HCT116 (cell line): ENCODE results near the gene CACNB1.

Experiments used
- ELF1 ChIP-seq: IDR thresholded peaks from 2 replicates; pipeline ENCODE4 v1.6.1; 2012; ENCODE audit warnings: low read depth, borderline replicate concordance
- EZH2 ChIP-seq: fragments of 200-600 bp; sonication (generic); IDR thresholded peaks from 2 replicates; pipeline ENCODE4 v1.6.1; 2017; ENCODE audit warnings: antibody characterized with exemption, mixed run types
- EZH2phosphoT487 ChIP-seq: fragments of 200-600 bp; IDR thresholded peaks from 2 replicates; pipeline ENCODE4 v1.6.1; 2018; ENCODE audit warnings: antibody characterized with exemption, borderline replicate concordance
- POLR2A ChIP-seq: IDR thresholded peaks from 2 replicates; pipeline ENCODE4 v1.7.0; 2011; ENCODE audit warnings: borderline replicate concordance; ENCODE audit not compliant: insufficient read depth, insufficient read length; ENCODE audit errors: extremely low read depth
- POLR2AphosphoS5 ChIP-seq: IDR thresholded peaks from 2 replicates; pipeline ENCODE4 v1.6.1; 2011; ENCODE audit warnings: mild to moderate bottlenecking, low read depth, low read length, moderate library complexity
- RAD21 ChIP-seq: IDR thresholded peaks from 2 replicates; pipeline ENCODE4 v1.6.1; 2012; ENCODE audit warnings: low read depth, mild to moderate bottlenecking
- REST ChIP-seq: IDR thresholded peaks from 2 replicates; pipeline ENCODE4 v1.6.1; 2012; ENCODE audit warnings: low read depth
- SP1 ChIP-seq: IDR thresholded peaks from 2 replicates; pipeline ENCODE4 v1.6.1; 2012; ENCODE audit warnings: low read depth
- SRF ChIP-seq: IDR thresholded peaks from 2 replicates; pipeline ENCODE4 v1.6.1; 2012; ENCODE audit warnings: low read depth
- TF ChIP-seq, protein P1 (sequence below), 3 experiments: fragments of 200-600 bp in 1 of 3; sonication (generic) in 1 of 3; IDR thresholded peaks in 2 of 3; conservative IDR thresholded peaks in 1 of 3; 2 replicates each; pipeline ENCODE4 v1.5.1; 2012 to 2017; ENCODE audit warnings: low read depth in 2 of 3, low read length in 2 of 3, antibody characterized with exemption in 1 of 3, borderline replicate concordance in 1 of 3, control low read depth in 1 of 3, mild to moderate bottlenecking in 1 of 3, mixed read lengths in 1 of 3, mixed run types in 1 of 3, moderate library complexity in 1 of 3; ENCODE audit not compliant: insufficient read depth in 1 of 3
- TF ChIP-seq, protein P2 (sequence below): IDR thresholded peaks from 2 replicates; pipeline ENCODE4 v1.6.1; 2011; ENCODE audit warnings: mild to moderate bottlenecking, low read length, moderate library complexity; ENCODE audit not compliant: insufficient replicate concordance; ENCODE audit errors: extremely low read depth

DNA sequence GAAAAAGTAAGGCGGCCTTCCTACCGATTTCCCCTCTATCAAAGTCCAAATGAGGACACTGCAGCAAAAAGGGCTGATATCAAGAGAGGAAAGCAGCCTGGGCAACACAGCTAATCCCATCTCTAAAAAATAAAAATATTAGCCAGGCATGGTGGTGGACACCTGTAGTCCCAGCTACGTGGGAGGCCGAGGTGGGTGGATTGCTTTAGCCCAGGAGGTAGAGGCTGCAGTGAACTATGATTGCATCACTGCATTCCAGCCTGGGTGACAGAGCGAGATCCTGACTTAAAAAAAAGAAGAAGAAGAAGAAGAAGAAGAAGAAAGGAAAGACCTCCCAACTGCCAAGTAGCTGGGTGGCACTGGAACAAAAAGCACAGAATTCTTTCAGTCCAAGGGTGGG is 14.4 kb downstream of the CACNB1 start:
- TF ChIP-seq, protein P1, sequence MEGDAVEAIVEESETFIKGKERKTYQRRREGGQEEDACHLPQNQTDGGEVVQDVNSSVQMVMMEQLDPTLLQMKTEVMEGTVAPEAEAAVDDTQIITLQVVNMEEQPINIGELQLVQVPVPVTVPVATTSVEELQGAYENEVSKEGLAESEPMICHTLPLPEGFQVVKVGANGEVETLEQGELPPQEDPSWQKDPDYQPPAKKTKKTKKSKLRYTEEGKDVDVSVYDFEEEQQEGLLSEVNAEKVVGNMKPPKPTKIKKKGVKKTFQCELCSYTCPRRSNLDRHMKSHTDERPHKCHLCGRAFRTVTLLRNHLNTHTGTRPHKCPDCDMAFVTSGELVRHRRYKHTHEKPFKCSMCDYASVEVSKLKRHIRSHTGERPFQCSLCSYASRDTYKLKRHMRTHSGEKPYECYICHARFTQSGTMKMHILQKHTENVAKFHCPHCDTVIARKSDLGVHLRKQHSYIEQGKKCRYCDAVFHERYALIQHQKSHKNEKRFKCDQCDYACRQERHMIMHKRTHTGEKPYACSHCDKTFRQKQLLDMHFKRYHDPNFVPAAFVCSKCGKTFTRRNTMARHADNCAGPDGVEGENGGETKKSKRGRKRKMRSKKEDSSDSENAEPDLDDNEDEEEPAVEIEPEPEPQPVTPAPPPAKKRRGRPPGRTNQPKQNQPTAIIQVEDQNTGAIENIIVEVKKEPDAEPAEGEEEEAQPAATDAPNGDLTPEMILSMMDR (IDR thresholded peaks at IDR 0.05 in 2 of 3, conservative IDR thresholded peaks at IDR 0.05 in 1 of 3; ENCODE audit: borderline replicate concordance in 1 of 3, insufficient read depth in 1 of 3, low read depth in 2 of 3, low read length in 2 of 3) = no peak
- TF ChIP-seq POLR2A (no peak), RAD21 (no peak), EZH2phosphoT487 (no peak), SRF (no peak), EZH2 (no peak), POLR2AphosphoS5 (no peak), SP1 (no peak), ELF1 (no peak), REST (no peak)
- TF ChIP-seq, protein P2, sequence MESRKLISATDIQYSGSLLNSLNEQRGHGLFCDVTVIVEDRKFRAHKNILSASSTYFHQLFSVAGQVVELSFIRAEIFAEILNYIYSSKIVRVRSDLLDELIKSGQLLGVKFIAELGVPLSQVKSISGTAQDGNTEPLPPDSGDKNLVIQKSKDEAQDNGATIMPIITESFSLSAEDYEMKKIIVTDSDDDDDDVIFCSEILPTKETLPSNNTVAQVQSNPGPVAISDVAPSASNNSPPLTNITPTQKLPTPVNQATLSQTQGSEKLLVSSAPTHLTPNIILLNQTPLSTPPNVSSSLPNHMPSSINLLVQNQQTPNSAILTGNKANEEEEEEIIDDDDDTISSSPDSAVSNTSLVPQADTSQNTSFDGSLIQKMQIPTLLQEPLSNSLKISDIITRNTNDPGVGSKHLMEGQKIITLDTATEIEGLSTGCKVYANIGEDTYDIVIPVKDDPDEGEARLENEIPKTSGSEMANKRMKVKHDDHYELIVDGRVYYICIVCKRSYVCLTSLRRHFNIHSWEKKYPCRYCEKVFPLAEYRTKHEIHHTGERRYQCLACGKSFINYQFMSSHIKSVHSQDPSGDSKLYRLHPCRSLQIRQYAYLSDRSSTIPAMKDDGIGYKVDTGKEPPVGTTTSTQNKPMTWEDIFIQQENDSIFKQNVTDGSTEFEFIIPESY = no peak
